DOHH2 (cell line): ENCODE data around the gene ICAM5.

Experiments
- H3F3A ChIP-seq: fragments of 200-600 bp; sonication (generic), shearing (Covaris generic); 2 replicates; pipeline ENCODE4 v1.6.0; 2016; ENCODE audit warnings: antibody characterized with exemption, mild to moderate bottlenecking; ENCODE audit not compliant: control insufficient read depth, insufficient read depth
- H3K27ac ChIP-seq: fragments of 200-600 bp; sonication (generic); 2 replicates; pipeline ENCODE4 v1.5.1; 2014; ENCODE audit warnings: low read depth, mild to moderate bottlenecking, low read length, moderate library complexity
- H3K27me3 ChIP-seq: fragments of 200-600 bp; sonication (generic); 2 replicates; pipeline ENCODE4 v1.6.1; 2014; ENCODE audit warnings: mild to moderate bottlenecking, low read length, mixed read lengths; ENCODE audit not compliant: control insufficient read depth
- H3K36me3 ChIP-seq: fragments of 200-600 bp; sonication (generic); 2 replicates; pipeline ENCODE4 v1.6.1; 2014; ENCODE audit warnings: mild to moderate bottlenecking, low read length, moderate library complexity, mixed read lengths; ENCODE audit not compliant: control insufficient read depth
- H3K4me1 ChIP-seq: fragments of 200-600 bp; sonication (generic); 2 replicates; pipeline ENCODE4 v1.6.1; 2014; ENCODE audit warnings: mild to moderate bottlenecking, low read length, mixed read lengths; ENCODE audit not compliant: control insufficient read depth
- H3K4me2 ChIP-seq: fragments of 200-600 bp; sonication (generic); 2 replicates; pipeline ENCODE4 v1.6.0; 2014; ENCODE audit warnings: mild to moderate bottlenecking, low read length, moderate library complexity
- H3K4me3 ChIP-seq: fragments of 200-600 bp; sonication (generic); 2 replicates; pipeline ENCODE4 v1.5.1; 2014; ENCODE audit warnings: mild to moderate bottlenecking, low read length, mixed read lengths
- H3K79me2 ChIP-seq: fragments of 200-600 bp; sonication (generic); 2 replicates; pipeline ENCODE4 v1.6.1; 2014; ENCODE audit warnings: mild to moderate bottlenecking, low read length, mixed read lengths; ENCODE audit not compliant: control insufficient read depth
- H3K9me2 ChIP-seq: fragments of 200-600 bp; sonication (generic); replicated peaks from 2 replicates; pipeline ENCODE4 v1.6.1; 2014; ENCODE audit warnings: mild to moderate bottlenecking, low read length, mixed read lengths; ENCODE audit not compliant: control insufficient read depth
- H3K9me3 ChIP-seq: fragments of 200-600 bp; sonication (generic); 2 replicates; pipeline ENCODE4 v1.6.1; 2014; ENCODE audit warnings: antibody characterized with exemption, low read length, mixed read lengths; ENCODE audit not compliant: control insufficient read depth, insufficient read depth
- H4K20me1 ChIP-seq: fragments of 200-600 bp; sonication (generic); 2 replicates; pipeline ENCODE4 v1.6.0; 2014; ENCODE audit warnings: low read depth, mild to moderate bottlenecking, antibody characterized with exemption, low read length, moderate library complexity; ENCODE audit not compliant: control insufficient read depth, insufficient read depth
- CTCF ChIP-seq: fragments of 200-600 bp; sonication (generic); IDR thresholded peaks from one replicate; pipeline ENCODE4 v1.5.1; 2014; ENCODE audit warnings: antibody characterized with exemption, mild to moderate bottlenecking, low read depth, low read length; ENCODE audit not compliant: poor library complexity, severe bottlenecking
- EZH2phosphoT487 ChIP-seq: fragments of 200-600 bp; sonication (generic); IDR thresholded peaks from 2 replicates; pipeline ENCODE4 v1.6.1; 2017; ENCODE audit warnings: borderline replicate concordance, mild to moderate bottlenecking, antibody characterized with exemption, low read length, moderate library complexity, mixed read lengths

The ICAM5 gene

GRCh38 chr19:10246511-10246910 lies 43.2 kb upstream of the ICAM5 start:
- no peaks in the 10 kb centered on the region for H4K20me1 ChIP-seq
- H3F3A ChIP-seq = peaks cover 59% of the 10 kb centered on the region
- peaks cover 99% of the 10 kb centered on the region for H3K4me1 ChIP-seq
- no peaks in the 10 kb centered on the region for H3K27me3 ChIP-seq
- H3K27ac ChIP-seq = peak overlapping the region; percentile 100
- H3K36me3 ChIP-seq = peaks cover 24% of the 10 kb centered on the region
- TF ChIP-seq EZH2phosphoT487 (no peak), CTCF (no peak)
- peak overlapping the region; percentile 53 for H3K4me3 ChIP-seq
- H3K79me2 ChIP-seq = peaks cover 25% of the 10 kb centered on the region
- peaks cover 7% of the 10 kb centered on the region; the same call in 1 of the 2 replicates for H3K9me3 ChIP-seq
- H3K9me2 ChIP-seq = no peaks in the 10 kb centered on the region
- peak overlapping the region; percentile 79 for H3K4me2 ChIP-seq

GRCh38 chr19:10251792-10252694 lies 37.7 kb upstream of the ICAM5 start, which contains the start of gene MRPL4:
Gene MRPL4, plus strand, starts transcription at chr19:10252214. Its CDS starts 40 bp downstream, at chr19:10252254.
- Histone ChIP-seq H3K36me3 (peaks cover 48% of the 10 kb centered on the region), H3K4me2 (peak within 1 kb of the TSS; percentile 92), H3K27ac (peak within 1 kb of the TSS; percentile 49), H3K4me3 (peak within 1 kb of the TSS; percentile 81), H3K27me3 (no peaks in the 10 kb centered on the region), H3K9me2 (no peaks in the 10 kb centered on the region), H3F3A (peaks cover 18% of the 10 kb centered on the region), H3K79me2 (peaks cover 55% of the 10 kb centered on the region), H3K9me3 (peaks cover 4% of the 10 kb centered on the region; the same call in 1 of the 2 replicates), H3K4me1 (peaks cover 58% of the 10 kb centered on the region), H4K20me1 (peaks cover 9% of the 10 kb centered on the region; the same call in 1 of the 2 replicates)
- TF ChIP-seq CTCF (no peak), EZH2phosphoT487 (no peak)

GRCh38 chr19:10252707-10253106 lies 37.0 kb upstream of the ICAM5 start:
- peaks cover 18% of the 10 kb centered on the region for H3F3A ChIP-seq
- H3K4me3 ChIP-seq = peak overlapping the region; percentile 81
- H3K9me3 ChIP-seq = no peaks in the 10 kb centered on the region
- no peaks in the 10 kb centered on the region for H3K27me3 ChIP-seq
- no peak for TF ChIP-seq EZH2phosphoT487
- TF ChIP-seq CTCF = no peak
- H3K79me2 ChIP-seq = peaks cover 55% of the 10 kb centered on the region
- no peaks in the 10 kb centered on the region for H3K9me2 ChIP-seq
- peak overlapping the region; percentile 49 for H3K27ac ChIP-seq
- H3K36me3 ChIP-seq = peaks cover 51% of the 10 kb centered on the region
- peaks cover 9% of the 10 kb centered on the region; the same call in 1 of the 2 replicates for H4K20me1 ChIP-seq
- H3K4me2 ChIP-seq = peak overlapping the region; percentile 92
- peaks cover 51% of the 10 kb centered on the region for H3K4me1 ChIP-seq
